Measurements from ENCODE around the gene DTX3L. TPM values are rescaled to one million over a fixed set of nuclear protein-coding genes. Genes with fewer than 3 reads are reported as not detected.

Gene DTX3L
- total and polyA plus RNA-seq, 9 of the 15 experiments (the other 6 are each of a cell fraction or from before 2014, with no cell fraction given) = 2.3 to 6.5 (median 3.0) TPM

DNA sequence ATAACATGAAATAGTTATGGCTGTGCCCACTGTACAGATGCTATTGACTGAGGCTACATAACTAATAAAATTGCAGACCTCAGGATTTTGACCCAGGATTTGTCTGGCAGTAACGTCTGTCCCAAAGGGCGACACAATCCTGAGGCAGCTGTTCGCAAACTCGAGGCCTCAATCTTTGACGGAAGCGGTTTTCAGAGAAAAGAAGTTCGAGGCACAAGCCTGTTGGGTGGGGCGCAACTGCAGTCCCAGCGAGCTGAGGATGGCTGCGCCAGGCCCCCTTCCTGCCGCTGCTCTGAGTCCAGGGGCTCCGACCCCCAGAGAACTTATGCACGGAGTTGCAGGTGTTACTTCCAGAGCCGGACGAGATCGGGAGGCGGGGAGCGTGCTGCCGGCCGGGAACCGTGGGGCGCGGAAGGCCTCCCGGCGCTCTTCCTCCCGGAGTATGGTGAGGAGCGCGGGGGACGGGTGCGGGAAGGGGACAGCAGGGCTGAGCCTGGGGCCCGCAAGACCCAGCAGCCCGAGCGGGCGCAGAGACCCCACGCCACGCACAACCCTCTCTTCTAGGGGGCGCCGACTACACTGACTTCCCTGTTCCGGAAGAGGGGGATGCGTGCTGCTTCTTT lies 13.4 kb downstream of the DTX3L start, which contains the start of gene PARP15 (continued):
- no peak for TF ChIP-seq NR2C2 (CRISPR knock-in tag; IDR thresholded peaks at IDR 0.05)
- no peak for TF ChIP-seq NR2C2 (tag; IDR thresholded peaks at IDR 0.05)
- TF ChIP-seq, protein P1, sequence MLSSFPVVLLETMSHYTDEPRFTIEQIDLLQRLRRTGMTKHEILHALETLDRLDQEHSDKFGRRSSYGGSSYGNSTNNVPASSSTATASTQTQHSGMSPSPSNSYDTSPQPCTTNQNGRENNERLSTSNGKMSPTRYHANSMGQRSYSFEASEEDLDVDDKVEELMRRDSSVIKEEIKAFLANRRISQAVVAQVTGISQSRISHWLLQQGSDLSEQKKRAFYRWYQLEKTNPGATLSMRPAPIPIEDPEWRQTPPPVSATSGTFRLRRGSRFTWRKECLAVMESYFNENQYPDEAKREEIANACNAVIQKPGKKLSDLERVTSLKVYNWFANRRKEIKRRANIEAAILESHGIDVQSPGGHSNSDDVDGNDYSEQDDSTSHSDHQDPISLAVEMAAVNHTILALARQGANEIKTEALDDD (IDR thresholded peaks at IDR 0.05) = no peak
- no peak for TF ChIP-seq ETV5 (CRISPR knock-in tag; IDR thresholded peaks at IDR 0.05; ENCODE audit: low read depth)
- TF ChIP-seq ZNF830 (CRISPR knock-in tag; IDR thresholded peaks at IDR 0.05) = no peak
- no peak for TF ChIP-seq CHD4 (IDR thresholded peaks at IDR 0.05; ENCODE audit: insufficient read depth, insufficient replicate concordance, low read depth, low read length, poor library complexity, severe bottlenecking)
- TF ChIP-seq, protein P2, sequence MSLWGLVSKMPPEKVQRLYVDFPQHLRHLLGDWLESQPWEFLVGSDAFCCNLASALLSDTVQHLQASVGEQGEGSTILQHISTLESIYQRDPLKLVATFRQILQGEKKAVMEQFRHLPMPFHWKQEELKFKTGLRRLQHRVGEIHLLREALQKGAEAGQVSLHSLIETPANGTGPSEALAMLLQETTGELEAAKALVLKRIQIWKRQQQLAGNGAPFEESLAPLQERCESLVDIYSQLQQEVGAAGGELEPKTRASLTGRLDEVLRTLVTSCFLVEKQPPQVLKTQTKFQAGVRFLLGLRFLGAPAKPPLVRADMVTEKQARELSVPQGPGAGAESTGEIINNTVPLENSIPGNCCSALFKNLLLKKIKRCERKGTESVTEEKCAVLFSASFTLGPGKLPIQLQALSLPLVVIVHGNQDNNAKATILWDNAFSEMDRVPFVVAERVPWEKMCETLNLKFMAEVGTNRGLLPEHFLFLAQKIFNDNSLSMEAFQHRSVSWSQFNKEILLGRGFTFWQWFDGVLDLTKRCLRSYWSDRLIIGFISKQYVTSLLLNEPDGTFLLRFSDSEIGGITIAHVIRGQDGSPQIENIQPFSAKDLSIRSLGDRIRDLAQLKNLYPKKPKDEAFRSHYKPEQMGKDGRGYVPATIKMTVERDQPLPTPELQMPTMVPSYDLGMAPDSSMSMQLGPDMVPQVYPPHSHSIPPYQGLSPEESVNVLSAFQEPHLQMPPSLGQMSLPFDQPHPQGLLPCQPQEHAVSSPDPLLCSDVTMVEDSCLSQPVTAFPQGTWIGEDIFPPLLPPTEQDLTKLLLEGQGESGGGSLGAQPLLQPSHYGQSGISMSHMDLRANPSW (CRISPR knock-in tag; IDR thresholded peaks at IDR 0.05) = no peak
- TF ChIP-seq, protein P3, sequence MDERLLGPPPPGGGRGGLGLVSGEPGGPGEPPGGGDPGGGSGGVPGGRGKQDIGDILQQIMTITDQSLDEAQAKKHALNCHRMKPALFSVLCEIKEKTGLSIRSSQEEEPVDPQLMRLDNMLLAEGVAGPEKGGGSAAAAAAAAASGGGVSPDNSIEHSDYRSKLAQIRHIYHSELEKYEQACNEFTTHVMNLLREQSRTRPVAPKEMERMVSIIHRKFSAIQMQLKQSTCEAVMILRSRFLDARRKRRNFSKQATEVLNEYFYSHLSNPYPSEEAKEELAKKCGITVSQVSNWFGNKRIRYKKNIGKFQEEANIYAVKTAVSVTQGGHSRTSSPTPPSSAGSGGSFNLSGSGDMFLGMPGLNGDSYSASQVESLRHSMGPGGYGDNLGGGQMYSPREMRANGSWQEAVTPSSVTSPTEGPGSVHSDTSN (CRISPR knock-in tag; IDR thresholded peaks at IDR 0.05; ENCODE audit: low read depth) = no peak
- TF ChIP-seq, protein P3 (tag; conservative IDR thresholded peaks at IDR 0.05; ENCODE audit: low read depth) = no peak
- no peak for TF ChIP-seq ZC3H4 (CRISPR knock-in tag; IDR thresholded peaks at IDR 0.05; ENCODE audit: borderline replicate concordance)
- TF ChIP-seq, protein P4, sequence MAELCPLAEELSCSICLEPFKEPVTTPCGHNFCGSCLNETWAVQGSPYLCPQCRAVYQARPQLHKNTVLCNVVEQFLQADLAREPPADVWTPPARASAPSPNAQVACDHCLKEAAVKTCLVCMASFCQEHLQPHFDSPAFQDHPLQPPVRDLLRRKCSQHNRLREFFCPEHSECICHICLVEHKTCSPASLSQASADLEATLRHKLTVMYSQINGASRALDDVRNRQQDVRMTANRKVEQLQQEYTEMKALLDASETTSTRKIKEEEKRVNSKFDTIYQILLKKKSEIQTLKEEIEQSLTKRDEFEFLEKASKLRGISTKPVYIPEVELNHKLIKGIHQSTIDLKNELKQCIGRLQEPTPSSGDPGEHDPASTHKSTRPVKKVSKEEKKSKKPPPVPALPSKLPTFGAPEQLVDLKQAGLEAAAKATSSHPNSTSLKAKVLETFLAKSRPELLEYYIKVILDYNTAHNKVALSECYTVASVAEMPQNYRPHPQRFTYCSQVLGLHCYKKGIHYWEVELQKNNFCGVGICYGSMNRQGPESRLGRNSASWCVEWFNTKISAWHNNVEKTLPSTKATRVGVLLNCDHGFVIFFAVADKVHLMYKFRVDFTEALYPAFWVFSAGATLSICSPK (IDR thresholded peaks at IDR 0.05; ENCODE audit: borderline replicate concordance) = no peak

Data from K562 (cell line).